H1 (cell line): ENCODE measurements around the gene DYNLT5. TPM values are rescaled to one million over a fixed set of nuclear protein-coding genes. Genes with fewer than 3 reads are reported as not detected.

ENCODE experiments used
- CTCF ChIA-PET: fragments of 300-600 bp; sonication (Branson Sonifier 250); formaldehyde crosslinking; loops from one replicate; lab custom pipeline; 2021; ENCODE audit not compliant: partially characterized antibody; lab: Charles Lee
- POLR2A ChIA-PET: fragments of 300-600 bp; sonication (Branson Sonifier 250); formaldehyde crosslinking; loops from one replicate; lab custom pipeline; 2021; ENCODE audit warnings: inconsistent platforms; ENCODE audit not compliant: partially characterized antibody; lab: Charles Lee
- DNase-seq, 2 experiments: peaks; one replicate each; pipeline versions ENCODE4 v3.0.0 to v3.0.0-alpha.2; 2010 to 2022; ENCODE audit warnings: low spot score in 2 of 2, low read depth in 1 of 2, mixed read lengths in 1 of 2
- FAIRE-seq: peaks from 2 replicates; lab custom pipeline; 2011; peaks lifted over from hg19 to GRCh38; lab: Jason Lieb, UNC
- H2AFZ ChIP-seq: 2 replicates; pipeline ENCODE4 v1.8.1; 2012; ENCODE audit warnings: low read length, inconsistent platforms
- H2AK5ac ChIP-seq: 2 replicates; pipeline ENCODE4 v1.6.1; 2013; ENCODE audit warnings: low read depth, low read length
- H2BK120ac ChIP-seq: replicated peaks from 2 replicates; pipeline ENCODE3; 2013; ENCODE audit warnings: low read depth, low read length, inconsistent platforms
- H2BK12ac ChIP-seq: 2 replicates; pipeline ENCODE4 v1.6.1; 2013; ENCODE audit warnings: low read depth, low read length
- H2BK15ac ChIP-seq: 2 replicates; pipeline ENCODE4 v1.6.1; 2013; ENCODE audit warnings: low read length
- H2BK20ac ChIP-seq: 2 replicates; pipeline ENCODE4 v1.6.1; 2013; ENCODE audit warnings: low read length
- H2BK5ac ChIP-seq: 2 replicates; pipeline ENCODE4 v1.6.1; 2013; ENCODE audit warnings: low read depth, low read length
- H3K14ac ChIP-seq: 2 replicates; pipeline ENCODE4 v1.6.1; 2013; ENCODE audit warnings: inconsistent platforms; ENCODE audit not compliant: insufficient read length
- H3K18ac ChIP-seq: 2 replicates; pipeline ENCODE4 v1.6.1; 2013; ENCODE audit warnings: low read length; ENCODE audit errors: extremely low read depth
- H3K23ac ChIP-seq: 2 replicates; pipeline ENCODE4 v1.6.1; 2013; ENCODE audit warnings: inconsistent platforms; ENCODE audit not compliant: insufficient read length
- H3K23me2 ChIP-seq: 2 replicates; pipeline ENCODE4 v1.6.1; 2013; ENCODE audit warnings: low read depth, low read length
- H3K27ac ChIP-seq: 2 replicates; pipeline ENCODE4 v1.6.1; 2011; ENCODE audit warnings: low read depth, low read length, inconsistent platforms
- H3K27me3 ChIP-seq, 4 experiments: replicated peaks in 1 of 4; 1 replicate in 1 of 4; 2 replicates in 3 of 4; pipeline versions ENCODE4 v1.6.1 to v1.8.1; 2011 to 2013; ENCODE audit warnings: low read length in 3 of 4, mild to moderate bottlenecking in 3 of 4, inconsistent platforms in 2 of 4, mixed read lengths in 2 of 4, moderate library complexity in 1 of 4; ENCODE audit not compliant: control insufficient read depth in 3 of 4, insufficient read depth in 3 of 4; ENCODE audit errors: extremely low read depth in 1 of 4
- H3K36me3 ChIP-seq, 4 experiments: 2 replicates each; pipeline versions ENCODE4 v1.6.1 to v1.8.1; 2011 to 2013; ENCODE audit warnings: mild to moderate bottlenecking in 4 of 4, low read length in 3 of 4, moderate library complexity in 2 of 4, control low read depth in 1 of 4, inconsistent platforms in 1 of 4; ENCODE audit not compliant: insufficient read depth in 4 of 4, control insufficient read depth in 2 of 4
- H3K4ac ChIP-seq: replicated peaks from 2 replicates; pipeline ENCODE3; 2013; ENCODE audit warnings: low read length, low read depth, mixed read lengths, inconsistent platforms; ENCODE audit not compliant: insufficient read length
- H3K4me1 ChIP-seq, 4 experiments: replicated peaks in 1 of 4; 1 replicate in 1 of 4; 2 replicates in 3 of 4; pipeline versions ENCODE4 v1.6.1 to v1.8.1; 2011 to 2013; ENCODE audit warnings: low read length in 3 of 4, inconsistent platforms in 2 of 4, mixed read lengths in 1 of 4; ENCODE audit not compliant: insufficient read depth in 4 of 4, control insufficient read depth in 3 of 4
- H3K4me2 ChIP-seq, 2 experiments: 2 replicates each; pipeline versions ENCODE4 v1.6.1 to v1.8.1; 2011 to 2013; ENCODE audit warnings: low read depth in 2 of 2, low read length in 2 of 2, control low read depth in 1 of 2, inconsistent platforms in 1 of 2, mild to moderate bottlenecking in 1 of 2; ENCODE audit not compliant: insufficient read depth in 1 of 2
- H3K4me3 ChIP-seq, 4 experiments: fragments of 200-600, 300-600 bp in 1 of 4; sonication (generic), shearing (Covaris generic), sonication (Bioruptor Twin) in 1 of 4; 2 replicates each; pipeline versions ENCODE4 v1.5.1 to v1.8.1; 2011 to 2016; ENCODE audit warnings: low read length in 4 of 4, low read depth in 3 of 4, control low read depth in 2 of 4, inconsistent platforms in 2 of 4, mild to moderate bottlenecking in 2 of 4, mixed read lengths in 1 of 4, moderate library complexity in 1 of 4; ENCODE audit not compliant: insufficient read depth in 2 of 4; ENCODE audit errors: extremely low read depth in 1 of 4
- H3K56ac ChIP-seq: replicated peaks from 2 replicates; pipeline ENCODE3; 2013; ENCODE audit warnings: low read depth, mild to moderate bottlenecking, mixed read lengths, low read length, inconsistent platforms; ENCODE audit not compliant: insufficient read length
- H3K79me1 ChIP-seq: 2 replicates; pipeline ENCODE4 v1.6.1; 2013; ENCODE audit warnings: low read depth, low read length, control low read depth
- H3K79me2 ChIP-seq, 2 experiments: 2 replicates each; pipeline versions ENCODE4 v1.6.1 to v1.8.1; 2012 to 2013; ENCODE audit warnings: low read length in 2 of 2, mild to moderate bottlenecking in 2 of 2, inconsistent platforms in 1 of 2; ENCODE audit not compliant: insufficient read depth in 2 of 2, control insufficient read depth in 1 of 2
- H3K9ac ChIP-seq, 4 experiments: replicated peaks in 1 of 4; 1 replicate in 1 of 4; 2 replicates in 3 of 4; pipeline versions ENCODE4 v1.6.1 to v1.8.1; 2011 to 2013; ENCODE audit warnings: low read depth in 3 of 4, low read length in 3 of 4, control low read depth in 2 of 4, mild to moderate bottlenecking in 2 of 4, moderate library complexity in 2 of 4, inconsistent platforms in 1 of 4; ENCODE audit errors: extremely low read depth in 1 of 4
- H3K9me3 ChIP-seq, 2 experiments: 2 replicates each; pipeline versions ENCODE4 v1.6.1 to v1.8.1; 2012 to 2013; ENCODE audit warnings: mild to moderate bottlenecking in 2 of 2, moderate library complexity in 2 of 2, control low read depth in 1 of 2, inconsistent platforms in 1 of 2, low read depth in 1 of 2, low read length in 1 of 2, mixed read lengths in 1 of 2; ENCODE audit not compliant: insufficient read depth in 2 of 2
- H4K20me1 ChIP-seq, 2 experiments: replicated peaks in 1 of 2; 2 replicates each; pipeline versions ENCODE3 to v1.8.1; 2011 to 2013; ENCODE audit warnings: inconsistent platforms in 2 of 2, low read length in 2 of 2, mild to moderate bottlenecking in 1 of 2; ENCODE audit not compliant: insufficient read depth in 2 of 2, control insufficient read depth in 1 of 2
- H4K5ac ChIP-seq: 2 replicates; pipeline ENCODE4 v1.6.1; 2013; ENCODE audit warnings: low read length, low read depth, mixed read lengths, inconsistent platforms; ENCODE audit not compliant: insufficient read length
- H4K8ac ChIP-seq: 2 replicates; pipeline ENCODE4 v1.8.0; 2013; ENCODE audit warnings: mild to moderate bottlenecking, moderate library complexity, low read length, inconsistent platforms; ENCODE audit not compliant: insufficient read depth; ENCODE audit errors: extremely low read depth
- H4K91ac ChIP-seq: replicated peaks from 2 replicates; pipeline ENCODE3; 2013; ENCODE audit warnings: low read length, mixed read lengths, inconsistent platforms; ENCODE audit not compliant: insufficient read length
- JUN ChIP-seq: IDR thresholded peaks from 2 replicates; pipeline ENCODE4 v1.6.1; 2011; ENCODE audit warnings: low read depth, mild to moderate bottlenecking, improper control_type of control experiment, low read length
- RAD21 ChIP-seq, 2 experiments: IDR thresholded peaks in 1 of 2; conservative IDR thresholded peaks in 1 of 2; 2 replicates each; pipeline ENCODE4 v1.6.1; 2011; ENCODE audit warnings: low read depth in 2 of 2, low read length in 2 of 2, improper control_type of control experiment in 1 of 2, inconsistent platforms in 1 of 2, mild to moderate bottlenecking in 1 of 2, moderate library complexity in 1 of 2
- WGBS, 2 experiments: shearing (Covaris generic) in 1 of 2; methylation state at CpG; one replicate each; pipeline versions ENCODE4 v1.1.6 to v1.1.7; 2013 to 2015; ENCODE audit warnings: low lambda C conversion rate in 2 of 2, mixed read lengths in 2 of 2, inconsistent platforms in 1 of 2, low coverage in 1 of 2, missing lambda C conversion rate in 1 of 2; ENCODE audit not compliant: insufficient replicate concordance in 2 of 2, insufficient coverage in 1 of 2, insufficient read length in 1 of 2; ENCODE audit errors: extremely low coverage in 1 of 2, missing lambda C conversion rate in 1 of 2; 5-methylcytosine and 5-hydroxymethylcytosine counted together
- polyA plus RNA-seq, 7 experiments: library from polyadenylated mRNA; depleted of rRNA in 3 of 7; stranded (reverse) in 5 of 7; unstranded in 2 of 7; fragments of >200 nt in 5 of 7; fragments of 200-250 nt in 2 of 7; gene quantifications; 1 replicate in 5 of 7; 2 replicates in 1 of 7; 4 replicates in 1 of 7; pipeline versions ENCODE4 v1.2.1 to v1.2.3, GENCODE V29; 2011 to 2013; ENCODE audit warnings: missing spikeins in 2 of 7, mixed read lengths in 2 of 7
- total RNA-seq: library from RNA; stranded (reverse); fragmentation: NEBNext Ultra II Directional; extraction: Animal tissue kit (Norgen Biotek cat#: 25700); gene quantifications from 2 replicates; pipeline ENCODE4 v1.2.1, GENCODE V29; 2021

DYNLT5 gene
- total and polyA plus RNA-seq, 2 of the 8 experiments (the other 6 are each of a cell fraction or from before 2014, with no cell fraction given): 0.93 to 1.5 TPM

- Histone ChIP-seq H3K14ac (no peak overlapping the region), H3K27ac (no peak overlapping the region), H2BK15ac (no peak overlapping the region), H3K4ac (no peak overlapping the region), H2BK5ac (no peak overlapping the region), H3K23me2 (no peaks in the 10 kb centered on the region), H3K27me3 (no peaks in the 10 kb centered on the region), H4K8ac (no peak overlapping the region), H2AFZ (no peak overlapping the region), H3K18ac (no peak overlapping the region), H4K5ac (no peak overlapping the region), H3K9me3 (peaks cover 4 to 8% of the 10 kb centered on the region in 2 experiments; a peak in 2 of 4 replicates), H3K23ac (no peak overlapping the region), H3K9ac (no peak overlapping the region), H2BK20ac (no peak overlapping the region), H3K56ac (no peak overlapping the region), H3K79me2 (no peaks in the 10 kb centered on the region), H2AK5ac (no peak overlapping the region), H2BK12ac (no peak overlapping the region), H3K79me1 (no peaks in the 10 kb centered on the region), H3K4me1 (no peaks in the 10 kb centered on the region), H3K36me3 (no peaks in the 10 kb centered on the region), H3K4me2 (no peak overlapping the region), H3K4me3 (no peak overlapping the region), H2BK120ac (no peak overlapping the region), H4K91ac (no peak overlapping the region), H4K20me1 (no peaks in the 10 kb centered on the region)
- CTCF ChIA-PET: interaction anchor here (1.3 to 3.4 kb wide), 2 partner anchors 373 to 601 kb away, joined by 4 to 12 read pairs; no protein-coding TSS in a partner anchor
- POLR2A ChIA-PET: no interaction called here
- no peak for DNase-seq
- peak in 1 of 2 experiments; percentile 25; a peak in 2 of 4 replicates for TF ChIP-seq RAD21 (IDR thresholded peaks at IDR 0.05 in 1 of 2, conservative IDR thresholded peaks at IDR 0.05 in 1 of 2; ENCODE audit: low read depth in 2 of 2, low read length in 2 of 2)
- no peak for TF ChIP-seq JUN
- WGBS, 2 experiments: 83% methylated on average over 3 of the region's 3 CpGs; no CpG with 5 or more reads in 1 of the 2 experiments
- FAIRE-seq: no peak
These were observed 23.4 kb downstream of the DYNLT5 start for GRCh38 chr1:66775646-66776045.
